Measurements from ENCODE around the gene NPVF. TPM values are rescaled to one million over a fixed set of nuclear protein-coding genes. Genes with fewer than 3 reads are reported as not detected.
A peak's percentile ranks its signal among the peaks of the same experiment; 100 is the strongest.

Gene NPVF
- total RNA-seq, 1 experiment from 2014 or later, result not detected

DNA sequence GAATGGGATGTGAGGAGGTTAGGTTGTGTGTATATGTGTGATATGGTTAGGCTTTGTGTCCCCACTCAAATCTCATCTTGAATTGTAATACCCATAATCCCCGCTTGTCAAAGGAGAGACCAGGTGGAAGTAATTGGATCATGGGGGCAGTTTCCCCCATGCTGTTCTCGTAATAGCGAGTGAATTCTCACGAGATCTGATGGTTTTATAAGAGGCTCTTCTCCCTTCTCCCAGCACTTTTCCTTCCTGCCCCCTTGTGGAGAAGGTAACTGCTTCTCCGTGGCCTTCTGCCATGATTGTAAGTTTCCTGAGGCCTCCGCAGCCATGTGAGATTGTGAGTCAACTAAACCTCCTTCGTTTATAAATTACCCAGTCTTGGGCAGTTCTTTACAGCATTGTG lies 47.3 kb downstream of the NPVF start:
- Histone ChIP-seq H3F3A (ENCODE audit: low read length, unreplicated experiment) (no peaks in the 10 kb centered on the region), H3K79me2 (ENCODE audit: low read length) (no peaks in the 10 kb centered on the region), H3K9me3 (ENCODE audit: low read length) (no peaks in the 10 kb centered on the region), H4K20me1 (ENCODE audit: low read length) (no peaks in the 10 kb centered on the region), H3K9me2 (replicated peaks; ENCODE audit: low read length) (no peaks in the 10 kb centered on the region), H3K36me3 (ENCODE audit: low read depth, low read length) (no peaks in the 10 kb centered on the region), H3K4me3 (ENCODE audit: low read length) (peak overlapping the region; percentile 68; the same call in 1 of the 2 replicates), H3K4me1 (ENCODE audit: insufficient read depth, low read length) (no peaks in the 10 kb centered on the region), H3K4me2 (ENCODE audit: low read length) (peak overlapping the region; percentile 81; the same call in 1 of the 2 replicates), H3K9ac (ENCODE audit: low read length) (no peak overlapping the region), H3K27me3 (ENCODE audit: low read length) (no peaks in the 10 kb centered on the region), H2AFZ (ENCODE audit: low read length) (peak overlapping the region; percentile 94; the same call in 1 of the 2 replicates), H3K27ac (ENCODE audit: low read length) (no peak overlapping the region)
- DNase-seq (no peak), ATAC-seq (no peak)
- BruUV-seq (replicated peaks), result no TSS peak
- ChIA-PET CTCF (interaction anchor here (0.6 to 0.8 kb wide), 6 partner anchors 10 to 1163 kb away, joined by 3 to 5 read pairs (median 3); no protein-coding TSS in a partner anchor), POLR2A (ENCODE audit: unreplicated experiment) (interaction anchor here (1.0 kb wide), 1 partner anchor 55 kb away, joined by 5 read pairs; no protein-coding TSS in a partner anchor)
- TF ChIP-seq, protein P1, sequence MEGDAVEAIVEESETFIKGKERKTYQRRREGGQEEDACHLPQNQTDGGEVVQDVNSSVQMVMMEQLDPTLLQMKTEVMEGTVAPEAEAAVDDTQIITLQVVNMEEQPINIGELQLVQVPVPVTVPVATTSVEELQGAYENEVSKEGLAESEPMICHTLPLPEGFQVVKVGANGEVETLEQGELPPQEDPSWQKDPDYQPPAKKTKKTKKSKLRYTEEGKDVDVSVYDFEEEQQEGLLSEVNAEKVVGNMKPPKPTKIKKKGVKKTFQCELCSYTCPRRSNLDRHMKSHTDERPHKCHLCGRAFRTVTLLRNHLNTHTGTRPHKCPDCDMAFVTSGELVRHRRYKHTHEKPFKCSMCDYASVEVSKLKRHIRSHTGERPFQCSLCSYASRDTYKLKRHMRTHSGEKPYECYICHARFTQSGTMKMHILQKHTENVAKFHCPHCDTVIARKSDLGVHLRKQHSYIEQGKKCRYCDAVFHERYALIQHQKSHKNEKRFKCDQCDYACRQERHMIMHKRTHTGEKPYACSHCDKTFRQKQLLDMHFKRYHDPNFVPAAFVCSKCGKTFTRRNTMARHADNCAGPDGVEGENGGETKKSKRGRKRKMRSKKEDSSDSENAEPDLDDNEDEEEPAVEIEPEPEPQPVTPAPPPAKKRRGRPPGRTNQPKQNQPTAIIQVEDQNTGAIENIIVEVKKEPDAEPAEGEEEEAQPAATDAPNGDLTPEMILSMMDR (conservative IDR thresholded peaks at IDR 0.05; ENCODE audit: low read depth, low read length), result no peak
- TF ChIP-seq EZH2phosphoT487 (IDR thresholded peaks at IDR 0.05; ENCODE audit: borderline replicate concordance, low read length) (no peak), EZH2 (IDR thresholded peaks at IDR 0.05; ENCODE audit: low read length, unreplicated experiment) (no peak)
- intact Hi-C loops (cut with micrococcal nuclease), result no loop called here

DNA sequence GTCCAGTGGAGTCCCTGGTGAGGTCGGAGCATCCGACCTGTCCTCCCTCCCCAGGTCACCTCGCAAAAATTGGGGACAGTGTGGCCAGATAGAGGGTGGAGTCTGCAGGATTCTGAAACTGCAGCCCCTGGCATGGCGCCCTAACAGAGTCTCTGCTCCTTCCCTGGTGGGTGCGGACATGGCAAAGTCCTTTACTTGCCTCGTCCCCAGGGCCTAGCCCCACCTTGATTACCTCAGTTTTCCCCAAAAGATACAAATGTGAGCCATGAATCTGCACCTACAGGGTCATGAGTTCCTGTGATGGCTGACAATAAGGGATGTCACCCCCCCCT lies 47.7 kb downstream of the NPVF start:
- no peaks in the 10 kb centered on the region for H3K79me2 ChIP-seq (ENCODE audit: low read length)
- no peaks in the 10 kb centered on the region for H3K4me1 ChIP-seq (ENCODE audit: insufficient read depth, low read length)
- peak overlapping the region; percentile 81 for H3K4me2 ChIP-seq (ENCODE audit: low read length)
- no peak overlapping the region for H3K27ac ChIP-seq (ENCODE audit: low read length)
- H3K9ac ChIP-seq (ENCODE audit: low read length), result no peak overlapping the region
- no peaks in the 10 kb centered on the region for H4K20me1 ChIP-seq (ENCODE audit: low read length)
- no peaks in the 10 kb centered on the region for H3K36me3 ChIP-seq (ENCODE audit: low read depth, low read length)
- CTCF ChIA-PET, result interaction anchor here (0.6 to 0.8 kb wide), 7 partner anchors 10 to 1724 kb away, joined by 3 to 5 read pairs (median 3); no protein-coding TSS in a partner anchor
- TF ChIP-seq, protein P1 (conservative IDR thresholded peaks at IDR 0.05; ENCODE audit: low read depth, low read length), result no peak
- TF ChIP-seq EZH2phosphoT487 (IDR thresholded peaks at IDR 0.05; ENCODE audit: borderline replicate concordance, low read length), result no peak
- no peak for TF ChIP-seq EZH2 (IDR thresholded peaks at IDR 0.05; ENCODE audit: low read length, unreplicated experiment)
- BruUV-seq (replicated peaks), result no TSS peak
- ATAC-seq (no peak; the same call in 1 of the 2 replicates), DNase-seq (no peak)
- peak overlapping the region; percentile 94 for H2AFZ ChIP-seq (ENCODE audit: low read length)
- no peaks in the 10 kb centered on the region for H3K9me2 ChIP-seq (replicated peaks; ENCODE audit: low read length)
- H3F3A ChIP-seq (ENCODE audit: low read length, unreplicated experiment), result no peaks in the 10 kb centered on the region
- H3K4me3 ChIP-seq (ENCODE audit: low read length), result peak overlapping the region; percentile 68
- H3K9me3 ChIP-seq (ENCODE audit: low read length), result no peaks in the 10 kb centered on the region
- POLR2A ChIA-PET (ENCODE audit: unreplicated experiment), result interaction anchor here (1.0 kb wide), 1 partner anchor 55 kb away, joined by 5 read pairs; no protein-coding TSS in a partner anchor
- intact Hi-C loops (cut with micrococcal nuclease), result no loop called here
- no peaks in the 10 kb centered on the region for H3K27me3 ChIP-seq (ENCODE audit: low read length)
